ENCODE measurements around the gene CCL20. TPM values are rescaled to one million over a fixed set of nuclear protein-coding genes. Genes with fewer than 3 reads are reported as not detected.

CCL20 gene
- total RNA-seq, 4 donors from 2014 or later: 0.40 to 1.5 TPM; not detected in 2

DNA sequence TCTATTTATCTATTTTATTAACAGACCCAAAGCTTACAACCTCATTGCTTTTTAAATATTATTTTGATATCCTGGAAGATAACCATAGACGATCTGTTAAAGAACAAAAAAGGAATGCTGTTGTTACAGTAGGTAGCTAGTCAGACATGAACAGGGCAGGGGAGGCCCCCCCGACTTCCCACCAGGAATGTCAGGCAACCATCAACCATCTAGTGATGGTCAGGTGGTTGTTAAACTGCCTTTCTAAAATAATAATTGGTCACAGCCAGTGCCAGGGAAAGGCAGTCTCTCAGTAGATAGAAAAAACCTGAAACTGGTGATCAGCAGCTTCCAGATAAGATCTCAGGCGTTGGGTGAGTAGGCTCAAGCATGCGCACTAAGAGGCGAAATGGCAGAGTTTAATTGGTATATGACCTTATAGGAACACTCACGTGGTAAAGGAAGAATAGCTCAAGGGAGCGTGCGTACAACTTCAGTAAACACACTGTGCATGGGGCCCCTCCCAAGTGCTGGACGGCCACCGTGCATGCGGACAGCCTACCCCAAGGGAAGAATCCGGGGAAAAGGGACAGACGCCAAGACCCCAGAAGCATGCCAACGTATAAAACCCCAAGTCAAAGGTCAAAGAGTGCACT is 32.5 kb upstream of the CCL20 start:
- in situ Hi-C loops (cut with MboI; ENCODE audit: low sequenced_read_pairs in 4 of 4) (no loop called here), intact Hi-C loops (cut with DNase I; ENCODE audit: low total_unique reads) (no loop called here)
- Histone ChIP-seq H3K27ac (no peak overlapping the region), H3K4me1 (no peaks in the 10 kb centered on the region), H3K9me3 (no peaks in the 10 kb centered on the region), H3K36me3 (no peaks in the 10 kb centered on the region), H3K27me3 (no peaks in the 10 kb centered on the region), H3K4me3 (no peak overlapping the region)
- DNase-seq (no peak), ATAC-seq (no peak)
- TF ChIP-seq POLR2A (IDR thresholded peaks at IDR 0.05): no peak
- TF ChIP-seq, protein P1, sequence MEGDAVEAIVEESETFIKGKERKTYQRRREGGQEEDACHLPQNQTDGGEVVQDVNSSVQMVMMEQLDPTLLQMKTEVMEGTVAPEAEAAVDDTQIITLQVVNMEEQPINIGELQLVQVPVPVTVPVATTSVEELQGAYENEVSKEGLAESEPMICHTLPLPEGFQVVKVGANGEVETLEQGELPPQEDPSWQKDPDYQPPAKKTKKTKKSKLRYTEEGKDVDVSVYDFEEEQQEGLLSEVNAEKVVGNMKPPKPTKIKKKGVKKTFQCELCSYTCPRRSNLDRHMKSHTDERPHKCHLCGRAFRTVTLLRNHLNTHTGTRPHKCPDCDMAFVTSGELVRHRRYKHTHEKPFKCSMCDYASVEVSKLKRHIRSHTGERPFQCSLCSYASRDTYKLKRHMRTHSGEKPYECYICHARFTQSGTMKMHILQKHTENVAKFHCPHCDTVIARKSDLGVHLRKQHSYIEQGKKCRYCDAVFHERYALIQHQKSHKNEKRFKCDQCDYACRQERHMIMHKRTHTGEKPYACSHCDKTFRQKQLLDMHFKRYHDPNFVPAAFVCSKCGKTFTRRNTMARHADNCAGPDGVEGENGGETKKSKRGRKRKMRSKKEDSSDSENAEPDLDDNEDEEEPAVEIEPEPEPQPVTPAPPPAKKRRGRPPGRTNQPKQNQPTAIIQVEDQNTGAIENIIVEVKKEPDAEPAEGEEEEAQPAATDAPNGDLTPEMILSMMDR (IDR thresholded peaks at IDR 0.05 in 4 of 5, conservative IDR thresholded peaks at IDR 0.05 in 1 of 5): no peak

DNA sequence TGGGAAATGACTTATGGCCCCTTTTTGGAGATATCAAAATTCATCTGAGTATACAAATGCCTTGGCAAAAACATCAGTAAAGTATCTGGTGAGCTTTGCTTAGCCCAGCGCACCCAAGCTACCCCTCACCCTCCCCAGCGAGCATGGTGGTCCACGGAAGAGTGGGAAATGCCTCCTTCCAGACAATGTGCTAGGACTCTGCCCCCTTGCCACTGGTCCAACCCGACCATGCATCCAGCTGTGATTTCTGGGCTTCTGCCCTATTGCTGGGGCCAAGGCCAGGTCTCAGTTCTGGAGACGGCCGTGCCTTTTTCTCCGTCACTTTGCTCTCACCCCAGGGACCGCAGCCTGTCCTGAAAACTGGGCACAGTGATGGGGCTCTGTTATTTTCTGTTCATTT is 31.8 kb upstream of the CCL20 start:
- no peaks in the 10 kb centered on the region for H3K9me3 ChIP-seq
- H3K4me1 ChIP-seq: no peaks in the 10 kb centered on the region
- no peak overlapping the region for H3K4me3 ChIP-seq
- H3K27ac ChIP-seq: no peak overlapping the region
- intact Hi-C loops (cut with DNase I; ENCODE audit: low total_unique reads) (no loop called here), in situ Hi-C loops (cut with MboI; ENCODE audit: low sequenced_read_pairs in 4 of 4) (no loop called here)
- TF ChIP-seq, protein P1 (IDR thresholded peaks at IDR 0.05 in 4 of 5, conservative IDR thresholded peaks at IDR 0.05 in 1 of 5): no peak
- no peak for TF ChIP-seq POLR2A (IDR thresholded peaks at IDR 0.05)
- H3K27me3 ChIP-seq: no peaks in the 10 kb centered on the region
- ATAC-seq (no peak), DNase-seq (no peak)
- no peaks in the 10 kb centered on the region for H3K36me3 ChIP-seq

DNA sequence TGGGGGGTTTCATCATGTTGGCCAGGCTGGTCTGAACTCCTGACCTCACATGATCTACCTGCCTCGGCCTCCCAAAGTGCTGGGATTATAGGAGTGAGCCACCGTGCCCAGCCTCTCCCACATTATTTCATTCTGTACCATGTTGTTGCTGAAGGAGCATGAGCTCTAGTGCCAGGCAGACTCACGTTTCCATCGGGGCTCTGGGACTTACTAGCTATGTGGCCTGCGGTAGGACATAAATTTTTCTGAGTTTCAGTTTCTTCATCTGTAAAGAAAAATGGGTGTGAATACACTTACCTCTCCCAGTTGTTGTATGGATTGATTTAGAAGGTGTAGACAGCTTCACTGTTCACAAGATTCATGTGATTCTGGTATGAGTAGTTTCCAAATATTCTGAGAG is 30.8 kb upstream of the CCL20 start:
- no peaks in the 10 kb centered on the region for H3K9me3 ChIP-seq
- DNase-seq (no peak), ATAC-seq (no peak)
- in situ Hi-C loops (cut with MboI; ENCODE audit: low sequenced_read_pairs in 4 of 4) (no loop called here), intact Hi-C loops (cut with DNase I; ENCODE audit: low total_unique reads) (no loop called here)
- no peaks in the 10 kb centered on the region for H3K4me1 ChIP-seq
- no peaks in the 10 kb centered on the region for H3K27me3 ChIP-seq
- H3K36me3 ChIP-seq: no peaks in the 10 kb centered on the region
- H3K27ac ChIP-seq: no peak overlapping the region
- no peak overlapping the region for H3K4me3 ChIP-seq
- no peak for TF ChIP-seq POLR2A (IDR thresholded peaks at IDR 0.05)
- TF ChIP-seq, protein P1 (IDR thresholded peaks at IDR 0.05 in 4 of 5, conservative IDR thresholded peaks at IDR 0.05 in 1 of 5): no peak

DNA sequence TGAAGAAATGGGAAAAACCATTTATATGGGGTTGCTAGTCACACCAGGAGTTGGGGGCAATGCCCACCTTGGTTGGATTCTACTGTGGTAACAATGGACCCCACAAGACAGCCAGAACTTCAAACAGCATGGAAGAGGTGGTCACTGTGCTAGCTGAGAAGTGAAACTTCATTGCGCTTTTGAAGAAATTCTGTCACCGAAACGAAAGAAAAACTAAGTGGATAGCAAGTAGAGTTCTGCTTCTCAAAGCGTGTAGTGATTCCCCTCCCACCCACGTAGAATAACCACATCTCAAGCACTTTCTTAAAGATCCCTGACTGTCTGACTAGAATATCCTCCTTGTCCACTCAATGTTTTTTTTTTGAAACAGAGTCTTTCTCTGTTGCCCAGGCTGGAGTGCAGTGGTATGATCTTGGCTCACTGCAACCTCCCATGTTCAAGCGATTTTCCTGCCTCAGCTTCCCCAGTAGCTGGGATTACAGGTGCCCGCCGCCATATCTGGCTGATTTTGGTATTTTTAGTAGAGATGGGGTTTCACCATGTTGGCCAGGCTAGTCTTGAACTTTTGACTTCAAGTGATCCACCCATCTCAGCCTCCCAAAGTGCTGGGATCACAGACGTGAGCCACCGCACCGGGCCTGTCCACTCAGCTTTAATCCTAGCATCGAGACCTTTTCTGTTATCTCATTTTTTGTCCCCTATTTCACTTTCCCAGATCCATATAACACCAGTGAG is 30.1 kb upstream of the CCL20 start:
- no peak overlapping the region for H3K27ac ChIP-seq
- H3K36me3 ChIP-seq: no peaks in the 10 kb centered on the region
- H3K9me3 ChIP-seq: no peaks in the 10 kb centered on the region
- no peak overlapping the region for H3K4me3 ChIP-seq
- intact Hi-C loops (cut with DNase I; ENCODE audit: low total_unique reads): no loop called here
- H3K4me1 ChIP-seq: no peaks in the 10 kb centered on the region
- H3K27me3 ChIP-seq: no peaks in the 10 kb centered on the region
- ATAC-seq (no peak), DNase-seq (no peak)
- TF ChIP-seq POLR2A (IDR thresholded peaks at IDR 0.05): no peak
- TF ChIP-seq, protein P1 (IDR thresholded peaks at IDR 0.05 in 4 of 5, conservative IDR thresholded peaks at IDR 0.05 in 1 of 5): no peak
- in situ Hi-C loops (cut with MboI; ENCODE audit: low sequenced_read_pairs in 4 of 4): no loop called here
